Endothelial cell of umbilical vein (primary cell): Measurements from ENCODE around the gene ADAT1. TPM values are rescaled to one million over a fixed set of nuclear protein-coding genes. Genes with fewer than 3 reads are reported as not detected.

Experiments
- BruUV-seq: library from RNA; stranded (reverse); fragments of 400-500 nt; replicated peaks from 2 replicates; lab custom pipeline; 2021; lab: Mats Ljungman, UMichigan
- CTCF ChIA-PET: fragments of 300-600, 350-600 bp; sonication (Branson Sonifier 250); formaldehyde crosslinking; loops from one replicate; lab custom pipeline; 2021; ENCODE audit warnings: antibody characterized with exemption, inconsistent platforms; lab: Charles Lee
- POLR2A ChIA-PET: fragments of 300-600, 350-600 bp; sonication (Branson Sonifier 250); formaldehyde crosslinking; loops from one replicate; lab custom pipeline; 2021; ENCODE audit warnings: antibody characterized with exemption, inconsistent platforms; lab: Charles Lee
- DNase-seq: peaks from one replicate; pipeline ENCODE4 v3.0.0-alpha.2; 2011; ENCODE audit warnings: low read depth, low spot score
- FAIRE-seq: peaks from 2 replicates; lab custom pipeline; 2011; peaks lifted over from hg19 to GRCh38; lab: Jason Lieb, UNC
- H2AFZ ChIP-seq: 2 replicates; pipeline ENCODE4 v1.6.0; 2012; ENCODE audit warnings: low read depth, low read length, control low read depth, inconsistent platforms
- H3K27ac ChIP-seq: 2 replicates; pipeline ENCODE4 v1.5.1; 2011; ENCODE audit warnings: low read depth, mild to moderate bottlenecking, control low read depth, low read length, moderate library complexity; ENCODE audit not compliant: insufficient read depth
- H3K27me3 ChIP-seq, 2 experiments: 2 replicates each; pipeline versions ENCODE4 v1.6.0 to v1.6.1; 2011; ENCODE audit warnings: low read length in 2 of 2, mixed read lengths in 1 of 2; ENCODE audit not compliant: control insufficient read depth in 2 of 2, insufficient read depth in 2 of 2
- H3K36me3 ChIP-seq, 2 experiments: 2 replicates in 1 of 2; 3 replicates in 1 of 2; pipeline ENCODE4 v1.5.1; 2011; ENCODE audit warnings: low read length in 2 of 2, mild to moderate bottlenecking in 1 of 2, moderate library complexity in 1 of 2; ENCODE audit not compliant: control insufficient read depth in 2 of 2, insufficient read depth in 2 of 2; ENCODE audit errors: extremely low read depth in 1 of 2
- H3K4me1 ChIP-seq: 3 replicates; pipeline ENCODE4 v1.5.1; 2011; ENCODE audit warnings: mild to moderate bottlenecking, low read length; ENCODE audit not compliant: control insufficient read depth, insufficient read depth; ENCODE audit errors: extremely low read depth
- H3K4me2 ChIP-seq: 2 replicates; pipeline ENCODE4 v1.6.1; 2011; ENCODE audit warnings: low read length, control low read depth, mixed read lengths; ENCODE audit not compliant: insufficient read depth
- H3K4me3 ChIP-seq, 3 experiments: fragments of 200-600 bp in 1 of 3; sonication (generic), shearing (Covaris generic) in 1 of 3; replicated peaks in 1 of 3; 2 replicates each; pipeline ENCODE4 v1.5.1; 2011 to 2016; ENCODE audit warnings: control low read depth in 3 of 3, low read length in 3 of 3, mild to moderate bottlenecking in 2 of 3, inconsistent platforms in 1 of 3, low read depth in 1 of 3, moderate library complexity in 1 of 3; ENCODE audit not compliant: insufficient read depth in 1 of 3
- H3K79me2 ChIP-seq: 2 replicates; pipeline ENCODE4 v1.6.0; 2012; ENCODE audit warnings: low read length, inconsistent platforms; ENCODE audit not compliant: control insufficient read depth, insufficient read depth
- H3K9ac ChIP-seq: replicated peaks from 2 replicates; pipeline ENCODE3; 2011; ENCODE audit warnings: low read length, control low read depth; ENCODE audit not compliant: insufficient read depth; ENCODE audit errors: extremely low read depth
- H3K9me1 ChIP-seq: replicated peaks from 3 replicates; pipeline ENCODE4 v1.6.0; 2011; ENCODE audit warnings: mild to moderate bottlenecking, low read length; ENCODE audit not compliant: control insufficient read depth, insufficient read depth; ENCODE audit errors: extremely low read depth
- H3K9me3 ChIP-seq: replicated peaks from 2 replicates; pipeline ENCODE4 v1.5.1; 2012; ENCODE audit warnings: low read length, inconsistent platforms; ENCODE audit not compliant: control insufficient read depth, insufficient read depth
- H4K20me1 ChIP-seq: replicated peaks from 2 replicates; pipeline ENCODE3; 2011; ENCODE audit warnings: mild to moderate bottlenecking, low read length; ENCODE audit not compliant: control insufficient read depth, insufficient read depth; ENCODE audit errors: extremely low read depth
- CTCF ChIP-seq, 2 donors: IDR thresholded peaks; 1 replicate in 1 of 2; 2 replicates in 1 of 2; pipeline ENCODE4 v1.5.1; 2011; ENCODE audit warnings: low read length in 2 of 2, mild to moderate bottlenecking in 2 of 2, moderate library complexity in 2 of 2, control low read depth in 1 of 2, inconsistent platforms in 1 of 2, low read depth in 1 of 2; ENCODE audit not compliant: insufficient read depth in 1 of 2; ENCODE audit errors: extremely low read depth in 1 of 2
- FOS ChIP-seq: IDR thresholded peaks from 2 replicates; pipeline ENCODE4 v1.6.1; 2011; ENCODE audit warnings: mild to moderate bottlenecking, low read length, moderate library complexity, borderline replicate concordance; ENCODE audit not compliant: insufficient read depth
- JUN ChIP-seq: IDR thresholded peaks from 2 replicates; pipeline ENCODE4 v1.6.1; 2011; ENCODE audit warnings: borderline replicate concordance, low read depth; ENCODE audit not compliant: insufficient read length, insufficient read depth
- MAX ChIP-seq: IDR thresholded peaks from 2 replicates; pipeline ENCODE4 v1.6.1; 2011; ENCODE audit not compliant: insufficient read depth, insufficient read length
- MYC ChIP-seq: IDR thresholded peaks from one replicate; pipeline ENCODE4 v1.6.1; 2011; ENCODE audit warnings: mild to moderate bottlenecking, low read depth, low read length
- POLR2A ChIP-seq: IDR thresholded peaks from 2 replicates; pipeline ENCODE4 v1.6.1; 2012; ENCODE audit warnings: low read depth, mild to moderate bottlenecking, control low read depth, low read length
- POLR2AphosphoS5 ChIP-seq: IDR thresholded peaks from 2 replicates; pipeline ENCODE4 v1.6.1; 2012; ENCODE audit warnings: low read depth, mild to moderate bottlenecking, control low read depth, low read length, moderate library complexity; ENCODE audit not compliant: insufficient read depth
- dilution Hi-C: fragments of 300-500 bp; cut with MboI; formaldehyde crosslinking; loops from one replicate; pipeline ENCODE4 v1.15.0; 2019; ENCODE audit warnings: low sequenced_read_pairs; ENCODE audit not compliant: extremely low pct_ligation_motif_present
- intact Hi-C: fragments of 100-400 bp; cut with micrococcal nuclease; formaldehyde crosslinking; loops from one replicate; pipeline ENCODE4 v1.10.0; 2022
- polyA plus RNA-seq, 4 experiments: library from polyadenylated mRNA; depleted of rRNA in 3 of 4; stranded (reverse) in 3 of 4; unstranded in 1 of 4; fragments of >200 nt; gene quantifications; 2 replicates each; pipeline versions ENCODE4 v1.2.1 to v1.2.3, GENCODE V29; 2011 to 2012; ENCODE audit warnings: missing spikeins in 1 of 4
- total RNA-seq: library from RNA; stranded (reverse); gene quantifications from 2 replicates; pipeline ENCODE4 v1.2.3, GENCODE V29; 2021

Gene ADAT1
- total and polyA plus RNA-seq, 2 donors (not counting 3 experiments of a cell fraction or from before 2014, with no cell fraction given), result 27.2 to 56.6 TPM

- no peak overlapping the region for H3K27ac ChIP-seq
- H3K4me3 ChIP-seq, result no peak overlapping the region
- H3K79me2 ChIP-seq, result peaks cover 7% of the 10 kb centered on the region
- H3K9ac ChIP-seq, result no peak overlapping the region
- CTCF ChIA-PET, result no interaction called here
- H2AFZ ChIP-seq, result no peak overlapping the region
- BruUV-seq, result no TSS peak
- no peak for DNase-seq
- POLR2A ChIA-PET, result no interaction called here
- H3K27me3 ChIP-seq, result no peaks in the 10 kb centered on the region
- TF ChIP-seq MYC (no peak), POLR2AphosphoS5 (no peak), FOS (no peak), POLR2A (no peak), JUN (no peak), MAX (no peak)
- dilution Hi-C loops (no loop called here), intact Hi-C loops (no loop called here)
- no peak overlapping the region for H3K4me2 ChIP-seq
- no peaks in the 10 kb centered on the region for H3K9me3 ChIP-seq
- no peak for FAIRE-seq
- H4K20me1 ChIP-seq, result no peaks in the 10 kb centered on the region
- peaks cover 10% of the 10 kb centered on the region for H3K4me1 ChIP-seq
- H3K9me1 ChIP-seq, result no peaks in the 10 kb centered on the region
- H3K36me3 ChIP-seq, result peaks cover 10 to 11% of the 10 kb centered on the region in 2 experiments
Observed at GRCh38 chr16:75617121-75617520, 6.0 kb downstream of the ADAT1 start.

GRCh38 chr16:75616521-75617010, 6.5 kb downstream of the ADAT1 start:
- Histone ChIP-seq H3K9ac (no peak overlapping the region), H3K27ac (no peak overlapping the region), H4K20me1 (no peaks in the 10 kb centered on the region), H3K27me3 (no peaks in the 10 kb centered on the region), H3K9me1 (no peaks in the 10 kb centered on the region), H3K4me3 (no peak overlapping the region), H2AFZ (no peak overlapping the region), H3K4me2 (no peak overlapping the region), H3K79me2 (peaks cover 2% of the 10 kb centered on the region), H3K36me3 (peaks cover 11 to 12% of the 10 kb centered on the region in 2 experiments), H3K9me3 (no peaks in the 10 kb centered on the region), H3K4me1 (peaks cover 4% of the 10 kb centered on the region)
- no peak for DNase-seq
- ChIA-PET POLR2A (no interaction called here), CTCF (no interaction called here)
- no peak for FAIRE-seq
- dilution Hi-C loops, result no loop called here
- TF ChIP-seq MAX (no peak), CTCF (IDR thresholded peaks at IDR 0.05; ENCODE audit: extremely low read depth in 1 of 2, insufficient read depth in 1 of 2, low read depth in 1 of 2, low read length in 2 of 2) (no peak)
- intact Hi-C loops, result no loop called here
- no TSS peak for BruUV-seq
